H1 (cell line): ENCODE measurements around the gene TRPM1. TPM values are rescaled to one million over a fixed set of nuclear protein-coding genes. Genes with fewer than 3 reads are reported as not detected.

ENCODE experiments used
- CTCF ChIA-PET: fragments of 300-600 bp; sonication (Branson Sonifier 250); formaldehyde crosslinking; loops from one replicate; lab custom pipeline; 2021; ENCODE audit not compliant: partially characterized antibody; lab: Charles Lee
- POLR2A ChIA-PET: fragments of 300-600 bp; sonication (Branson Sonifier 250); formaldehyde crosslinking; loops from one replicate; lab custom pipeline; 2021; ENCODE audit warnings: inconsistent platforms; ENCODE audit not compliant: partially characterized antibody; lab: Charles Lee
- DNase-seq, 2 experiments: peaks; one replicate each; pipeline versions ENCODE4 v3.0.0 to v3.0.0-alpha.2; 2010 to 2022; ENCODE audit warnings: low spot score in 2 of 2, low read depth in 1 of 2, mixed read lengths in 1 of 2
- FAIRE-seq: peaks from 2 replicates; lab custom pipeline; 2011; peaks lifted over from hg19 to GRCh38; lab: Jason Lieb, UNC
- H2AFZ ChIP-seq: 2 replicates; pipeline ENCODE4 v1.8.1; 2012; ENCODE audit warnings: low read length, inconsistent platforms
- H2AK5ac ChIP-seq: 2 replicates; pipeline ENCODE4 v1.6.1; 2013; ENCODE audit warnings: low read depth, low read length
- H2BK120ac ChIP-seq: replicated peaks from 2 replicates; pipeline ENCODE3; 2013; ENCODE audit warnings: low read depth, low read length, inconsistent platforms
- H2BK12ac ChIP-seq: 2 replicates; pipeline ENCODE4 v1.6.1; 2013; ENCODE audit warnings: low read depth, low read length
- H2BK15ac ChIP-seq: 2 replicates; pipeline ENCODE4 v1.6.1; 2013; ENCODE audit warnings: low read length
- H2BK20ac ChIP-seq: 2 replicates; pipeline ENCODE4 v1.6.1; 2013; ENCODE audit warnings: low read length
- H2BK5ac ChIP-seq: 2 replicates; pipeline ENCODE4 v1.6.1; 2013; ENCODE audit warnings: low read depth, low read length
- H3K14ac ChIP-seq: 2 replicates; pipeline ENCODE4 v1.6.1; 2013; ENCODE audit warnings: inconsistent platforms; ENCODE audit not compliant: insufficient read length
- H3K18ac ChIP-seq: 2 replicates; pipeline ENCODE4 v1.6.1; 2013; ENCODE audit warnings: low read length; ENCODE audit errors: extremely low read depth
- H3K23ac ChIP-seq: 2 replicates; pipeline ENCODE4 v1.6.1; 2013; ENCODE audit warnings: inconsistent platforms; ENCODE audit not compliant: insufficient read length
- H3K23me2 ChIP-seq: 2 replicates; pipeline ENCODE4 v1.6.1; 2013; ENCODE audit warnings: low read depth, low read length
- H3K27ac ChIP-seq: 2 replicates; pipeline ENCODE4 v1.6.1; 2011; ENCODE audit warnings: low read depth, low read length, inconsistent platforms
- H3K27me3 ChIP-seq, 4 experiments: replicated peaks in 1 of 4; 1 replicate in 1 of 4; 2 replicates in 3 of 4; pipeline versions ENCODE4 v1.6.1 to v1.8.1; 2011 to 2013; ENCODE audit warnings: low read length in 3 of 4, mild to moderate bottlenecking in 3 of 4, inconsistent platforms in 2 of 4, mixed read lengths in 2 of 4, moderate library complexity in 1 of 4; ENCODE audit not compliant: control insufficient read depth in 3 of 4, insufficient read depth in 3 of 4; ENCODE audit errors: extremely low read depth in 1 of 4
- H3K36me3 ChIP-seq, 4 experiments: 2 replicates each; pipeline versions ENCODE4 v1.6.1 to v1.8.1; 2011 to 2013; ENCODE audit warnings: mild to moderate bottlenecking in 4 of 4, low read length in 3 of 4, moderate library complexity in 2 of 4, control low read depth in 1 of 4, inconsistent platforms in 1 of 4; ENCODE audit not compliant: insufficient read depth in 4 of 4, control insufficient read depth in 2 of 4
- H3K4ac ChIP-seq: replicated peaks from 2 replicates; pipeline ENCODE3; 2013; ENCODE audit warnings: low read length, low read depth, mixed read lengths, inconsistent platforms; ENCODE audit not compliant: insufficient read length
- H3K4me1 ChIP-seq, 4 experiments: replicated peaks in 1 of 4; 1 replicate in 1 of 4; 2 replicates in 3 of 4; pipeline versions ENCODE4 v1.6.1 to v1.8.1; 2011 to 2013; ENCODE audit warnings: low read length in 3 of 4, inconsistent platforms in 2 of 4, mixed read lengths in 1 of 4; ENCODE audit not compliant: insufficient read depth in 4 of 4, control insufficient read depth in 3 of 4
- H3K4me2 ChIP-seq, 2 experiments: 2 replicates each; pipeline versions ENCODE4 v1.6.1 to v1.8.1; 2011 to 2013; ENCODE audit warnings: low read depth in 2 of 2, low read length in 2 of 2, control low read depth in 1 of 2, inconsistent platforms in 1 of 2, mild to moderate bottlenecking in 1 of 2; ENCODE audit not compliant: insufficient read depth in 1 of 2
- H3K4me3 ChIP-seq, 4 experiments: fragments of 200-600, 300-600 bp in 1 of 4; sonication (generic), shearing (Covaris generic), sonication (Bioruptor Twin) in 1 of 4; 2 replicates each; pipeline versions ENCODE4 v1.5.1 to v1.8.1; 2011 to 2016; ENCODE audit warnings: low read length in 4 of 4, low read depth in 3 of 4, control low read depth in 2 of 4, inconsistent platforms in 2 of 4, mild to moderate bottlenecking in 2 of 4, mixed read lengths in 1 of 4, moderate library complexity in 1 of 4; ENCODE audit not compliant: insufficient read depth in 2 of 4; ENCODE audit errors: extremely low read depth in 1 of 4
- H3K56ac ChIP-seq: replicated peaks from 2 replicates; pipeline ENCODE3; 2013; ENCODE audit warnings: low read depth, mild to moderate bottlenecking, mixed read lengths, low read length, inconsistent platforms; ENCODE audit not compliant: insufficient read length
- H3K79me1 ChIP-seq: 2 replicates; pipeline ENCODE4 v1.6.1; 2013; ENCODE audit warnings: low read depth, low read length, control low read depth
- H3K79me2 ChIP-seq, 2 experiments: 2 replicates each; pipeline versions ENCODE4 v1.6.1 to v1.8.1; 2012 to 2013; ENCODE audit warnings: low read length in 2 of 2, mild to moderate bottlenecking in 2 of 2, inconsistent platforms in 1 of 2; ENCODE audit not compliant: insufficient read depth in 2 of 2, control insufficient read depth in 1 of 2
- H3K9ac ChIP-seq, 4 experiments: replicated peaks in 1 of 4; 1 replicate in 1 of 4; 2 replicates in 3 of 4; pipeline versions ENCODE4 v1.6.1 to v1.8.1; 2011 to 2013; ENCODE audit warnings: low read depth in 3 of 4, low read length in 3 of 4, control low read depth in 2 of 4, mild to moderate bottlenecking in 2 of 4, moderate library complexity in 2 of 4, inconsistent platforms in 1 of 4; ENCODE audit errors: extremely low read depth in 1 of 4
- H3K9me3 ChIP-seq, 2 experiments: 2 replicates each; pipeline versions ENCODE4 v1.6.1 to v1.8.1; 2012 to 2013; ENCODE audit warnings: mild to moderate bottlenecking in 2 of 2, moderate library complexity in 2 of 2, control low read depth in 1 of 2, inconsistent platforms in 1 of 2, low read depth in 1 of 2, low read length in 1 of 2, mixed read lengths in 1 of 2; ENCODE audit not compliant: insufficient read depth in 2 of 2
- H4K20me1 ChIP-seq, 2 experiments: replicated peaks in 1 of 2; 2 replicates each; pipeline versions ENCODE3 to v1.8.1; 2011 to 2013; ENCODE audit warnings: inconsistent platforms in 2 of 2, low read length in 2 of 2, mild to moderate bottlenecking in 1 of 2; ENCODE audit not compliant: insufficient read depth in 2 of 2, control insufficient read depth in 1 of 2
- H4K5ac ChIP-seq: 2 replicates; pipeline ENCODE4 v1.6.1; 2013; ENCODE audit warnings: low read length, low read depth, mixed read lengths, inconsistent platforms; ENCODE audit not compliant: insufficient read length
- H4K8ac ChIP-seq: 2 replicates; pipeline ENCODE4 v1.8.0; 2013; ENCODE audit warnings: mild to moderate bottlenecking, moderate library complexity, low read length, inconsistent platforms; ENCODE audit not compliant: insufficient read depth; ENCODE audit errors: extremely low read depth
- H4K91ac ChIP-seq: replicated peaks from 2 replicates; pipeline ENCODE3; 2013; ENCODE audit warnings: low read length, mixed read lengths, inconsistent platforms; ENCODE audit not compliant: insufficient read length
- SRF ChIP-seq: IDR thresholded peaks from 2 replicates; pipeline ENCODE4 v1.6.1; 2011; ENCODE audit warnings: mild to moderate bottlenecking, low read depth, low read length, moderate library complexity
- WGBS, 2 experiments: shearing (Covaris generic) in 1 of 2; methylation state at CpG; one replicate each; pipeline versions ENCODE4 v1.1.6 to v1.1.7; 2013 to 2015; ENCODE audit warnings: low lambda C conversion rate in 2 of 2, mixed read lengths in 2 of 2, inconsistent platforms in 1 of 2, low coverage in 1 of 2, missing lambda C conversion rate in 1 of 2; ENCODE audit not compliant: insufficient replicate concordance in 2 of 2, insufficient coverage in 1 of 2, insufficient read length in 1 of 2; ENCODE audit errors: extremely low coverage in 1 of 2, missing lambda C conversion rate in 1 of 2; 5-methylcytosine and 5-hydroxymethylcytosine counted together
- polyA plus RNA-seq, 7 experiments: library from polyadenylated mRNA; depleted of rRNA in 3 of 7; stranded (reverse) in 5 of 7; unstranded in 2 of 7; fragments of >200 nt in 5 of 7; fragments of 200-250 nt in 2 of 7; gene quantifications; 1 replicate in 5 of 7; 2 replicates in 1 of 7; 4 replicates in 1 of 7; pipeline versions ENCODE4 v1.2.1 to v1.2.3, GENCODE V29; 2011 to 2013; ENCODE audit warnings: missing spikeins in 2 of 7, mixed read lengths in 2 of 7
- total RNA-seq: library from RNA; stranded (reverse); fragmentation: NEBNext Ultra II Directional; extraction: Animal tissue kit (Norgen Biotek cat#: 25700); gene quantifications from 2 replicates; pipeline ENCODE4 v1.2.1, GENCODE V29; 2021

TRPM1 gene
- total and polyA plus RNA-seq, 2 of the 8 experiments (the other 6 are each of a cell fraction or from before 2014, with no cell fraction given), result 0.05 TPM; not detected in 1

- H2AK5ac ChIP-seq, result 0 out of 2 replicates have a peak overlapping the region, but pooled peaks have one; percentile 24
- H3K4ac ChIP-seq, result no peak overlapping the region
- no peak overlapping the region for H4K5ac ChIP-seq
- no peaks in the 10 kb centered on the region for H3K79me1 ChIP-seq
- no peak overlapping the region for H4K8ac ChIP-seq
- 0 out of 2 replicates have a peak overlapping the region, but pooled peaks have one; percentile 44 for H2BK5ac ChIP-seq
- POLR2A ChIA-PET, result interaction anchor here (0.6 kb wide), 1 partner anchor 184 kb away, joined by 3 read pairs; no protein-coding TSS in a partner anchor
- peaks cover 0 to 50% (median 16%) of the 10 kb centered on the region in 4 experiments; a peak in 7 of 8 replicates for H3K36me3 ChIP-seq
- DNase-seq (peak in 1 of 2 experiments; percentile 15), FAIRE-seq (no peak)
- CTCF ChIA-PET, result interaction anchor here (0.9 kb wide), 1 partner anchor 9 kb away, joined by 6 read pairs; no protein-coding TSS in a partner anchor
- H3K14ac ChIP-seq, result no peak overlapping the region
- no peak overlapping the region for H3K4me2 ChIP-seq
- no peak for TF ChIP-seq SRF
- no peaks in the 10 kb centered on the region for H4K20me1 ChIP-seq
- H2BK120ac ChIP-seq, result no peak overlapping the region
- no peak overlapping the region for H3K4me3 ChIP-seq
- no peaks in the 10 kb centered on the region for H3K23me2 ChIP-seq
- no peak overlapping the region for H3K18ac ChIP-seq
- peaks cover 0 to 2% (median 0%) of the 10 kb centered on the region in 4 experiments; a peak in 1 of 7 replicates for H3K4me1 ChIP-seq
- H3K27ac ChIP-seq, result no peak overlapping the region
- no peak overlapping the region for H3K56ac ChIP-seq
- WGBS, 2 experiments, result 93% methylated on average over 7 of the region's 7 CpGs; no CpG with 5 or more reads in 1 of the 2 experiments
- H3K27me3 ChIP-seq, result no peaks in the 10 kb centered on the region
- H2AFZ ChIP-seq, result no peak overlapping the region
- no peak overlapping the region for H3K9ac ChIP-seq
- no peak overlapping the region for H2BK15ac ChIP-seq
- no peak overlapping the region for H3K23ac ChIP-seq
- no peaks in the 10 kb centered on the region; a peak in 1 of 4 replicates for H3K9me3 ChIP-seq
- peak overlapping the region; percentile 50; the same call in 1 of the 2 replicates for H2BK12ac ChIP-seq
- H4K91ac ChIP-seq, result no peak overlapping the region
- no peaks in the 10 kb centered on the region for H3K79me2 ChIP-seq
- H2BK20ac ChIP-seq, result no peak overlapping the region
Observed at GRCh38 chr15:30953731-30954378, 147.7 kb downstream of the TRPM1 start.
